ENCODE data around the gene ZMYND19.
"Not testable (repeated sequence)": the region's sequence is repeated elsewhere in the genome, so short reads cannot be mapped to it uniquely, and the experiment has no call there.

ZMYND19 gene

DNA sequence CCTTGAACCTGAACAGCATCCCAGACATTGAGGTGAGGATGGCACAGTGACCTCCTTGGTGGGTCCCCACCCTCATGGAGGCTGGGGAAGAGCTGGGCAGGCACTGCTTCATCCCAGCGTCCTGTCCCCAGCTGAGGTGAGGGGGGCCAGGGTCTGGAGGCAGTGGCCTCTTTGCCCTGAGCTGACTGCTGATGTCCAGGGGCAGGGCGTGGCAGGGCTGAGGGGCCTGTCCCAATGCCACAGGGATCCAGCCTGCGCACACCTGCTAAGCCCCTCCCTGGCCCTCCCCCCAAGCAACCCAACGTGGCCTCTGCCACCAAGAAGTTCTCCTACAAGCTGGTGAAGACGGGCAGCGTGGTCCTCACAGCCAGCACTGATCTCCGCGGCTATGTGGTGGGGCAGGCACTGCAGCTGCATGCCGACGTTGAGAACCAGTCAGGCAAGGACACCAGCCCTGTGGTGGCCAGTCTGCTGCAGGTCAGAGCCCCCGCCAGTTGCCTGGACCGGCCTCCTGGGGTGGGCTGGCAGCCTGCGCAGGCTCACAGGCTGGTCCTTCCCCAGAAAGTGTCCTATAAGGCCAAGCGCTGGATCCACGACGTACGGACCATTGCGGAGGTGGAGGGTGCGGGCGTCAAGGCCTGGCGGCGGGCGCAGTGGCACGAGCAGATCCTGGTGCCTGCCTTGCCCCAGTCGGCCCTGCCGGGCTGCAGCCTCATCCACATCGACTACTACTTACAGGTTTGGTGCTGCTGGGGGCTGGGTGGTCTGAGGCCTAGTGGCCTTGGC is 23.6 kb upstream of the ZMYND19 start:
- DNase-seq, result no peak

DNA sequence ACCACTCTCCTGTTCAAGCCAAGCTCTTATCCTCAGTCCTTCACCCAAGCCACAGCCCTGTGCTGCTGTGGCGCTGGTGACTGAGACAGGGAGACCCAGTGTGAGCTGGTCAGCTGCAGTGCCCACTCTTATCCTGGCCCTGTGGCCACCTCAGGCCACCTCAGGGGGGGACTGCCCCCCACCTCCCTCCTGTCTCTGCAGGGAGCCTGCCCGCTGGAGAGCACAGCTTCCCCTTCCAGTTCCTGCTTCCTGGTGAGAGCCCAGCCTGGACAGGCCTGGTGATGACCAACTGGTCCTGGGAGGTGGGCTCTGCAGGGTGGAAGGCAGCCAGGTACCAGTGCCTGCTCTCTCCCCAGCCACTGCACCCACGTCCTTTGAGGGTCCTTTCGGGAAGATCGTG is 22.9 kb upstream of the ZMYND19 start:
- DNase-seq, result no peak

DNA sequence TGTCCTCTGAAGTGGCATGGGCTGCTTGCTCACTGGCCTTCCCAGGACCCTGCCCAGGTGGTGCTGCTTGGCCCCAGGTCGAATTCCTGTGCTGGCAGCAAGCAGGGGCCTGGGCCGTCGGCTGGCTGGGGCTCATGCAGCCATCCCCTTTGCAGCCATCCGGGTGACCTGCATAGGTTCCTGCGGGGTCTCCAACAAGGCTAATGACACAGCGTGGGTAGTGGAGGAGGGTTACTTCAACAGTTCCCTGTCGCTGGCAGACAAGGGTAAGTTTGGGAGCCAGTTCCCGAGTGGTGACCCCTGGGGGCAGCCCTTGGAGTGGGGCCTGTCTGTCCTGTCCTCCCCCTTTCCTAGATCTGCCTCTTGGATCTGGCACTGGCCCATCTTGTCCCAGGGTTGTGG is 22.4 kb upstream of the ZMYND19 start:
- no peak for DNase-seq

DNA sequence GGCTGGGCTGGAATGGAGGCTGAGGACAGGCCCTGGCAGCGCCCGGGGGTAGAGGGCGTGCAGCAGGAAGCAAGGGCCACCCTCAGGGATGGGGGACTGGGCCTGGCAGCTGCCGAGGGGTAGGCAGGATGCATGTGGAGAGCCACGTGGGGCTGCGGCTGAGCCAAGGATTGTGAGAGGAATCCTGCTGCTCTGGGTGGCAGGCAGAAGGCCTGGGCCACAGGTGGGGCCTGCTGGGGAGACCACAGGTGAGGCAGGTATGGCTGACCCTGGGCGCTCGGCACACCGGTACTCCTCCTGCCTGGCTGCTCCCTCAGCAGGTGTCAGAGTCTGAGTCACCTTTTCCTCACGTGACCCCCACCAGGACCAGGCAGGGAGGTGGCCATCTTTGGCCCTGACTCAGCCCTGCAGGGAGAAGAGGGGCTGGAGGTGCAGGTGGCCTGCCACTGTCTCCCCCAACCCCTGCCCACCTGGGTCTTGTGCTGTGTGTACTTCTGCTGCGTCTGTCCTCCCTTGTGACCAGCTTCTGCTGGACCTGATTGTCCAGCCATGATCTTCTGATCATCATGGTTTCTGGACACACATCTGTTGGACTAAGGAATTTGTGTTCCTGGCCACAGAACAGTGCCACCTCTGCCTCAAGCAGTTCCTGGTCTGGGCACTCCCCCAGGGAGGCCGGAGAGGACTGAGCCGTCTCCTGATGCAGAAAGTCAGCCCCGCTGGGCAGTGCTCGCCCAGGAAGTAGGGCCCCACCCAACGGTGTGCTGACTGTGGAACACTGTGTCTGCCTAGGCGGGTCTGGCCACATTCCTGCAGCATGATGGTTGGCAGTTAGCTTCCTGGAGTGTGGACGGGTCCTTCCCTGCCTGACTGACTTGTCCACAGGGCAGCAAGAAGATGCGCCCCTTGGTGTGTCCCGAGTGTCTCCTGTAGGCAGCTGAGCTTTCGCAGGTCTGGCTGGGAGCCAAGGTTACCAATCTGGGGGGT is 21.6 kb upstream of the ZMYND19 start:
- DNase-seq, result peak; percentile 91

DNA sequence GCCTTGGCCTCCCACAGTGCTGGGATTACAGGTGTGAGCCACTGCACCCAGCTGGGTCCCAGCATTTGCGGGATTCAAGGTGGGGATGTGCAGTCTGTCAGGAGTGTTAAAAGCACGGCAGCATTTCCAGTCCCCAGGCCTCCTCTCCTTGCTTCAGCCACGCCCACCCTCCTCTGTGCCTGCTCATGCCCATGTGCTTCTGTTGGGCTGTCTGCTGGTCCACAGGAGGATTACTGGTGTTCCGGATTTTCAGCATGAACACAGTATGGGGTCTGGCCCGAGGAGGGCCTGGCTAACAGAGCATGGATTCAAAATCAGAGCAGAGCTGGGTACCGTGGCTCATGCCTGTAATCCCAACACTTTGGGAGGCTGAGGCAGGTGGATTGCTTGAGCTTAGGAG is 20.6 kb upstream of the ZMYND19 start:
- peak; percentile 55 for DNase-seq

DNA sequence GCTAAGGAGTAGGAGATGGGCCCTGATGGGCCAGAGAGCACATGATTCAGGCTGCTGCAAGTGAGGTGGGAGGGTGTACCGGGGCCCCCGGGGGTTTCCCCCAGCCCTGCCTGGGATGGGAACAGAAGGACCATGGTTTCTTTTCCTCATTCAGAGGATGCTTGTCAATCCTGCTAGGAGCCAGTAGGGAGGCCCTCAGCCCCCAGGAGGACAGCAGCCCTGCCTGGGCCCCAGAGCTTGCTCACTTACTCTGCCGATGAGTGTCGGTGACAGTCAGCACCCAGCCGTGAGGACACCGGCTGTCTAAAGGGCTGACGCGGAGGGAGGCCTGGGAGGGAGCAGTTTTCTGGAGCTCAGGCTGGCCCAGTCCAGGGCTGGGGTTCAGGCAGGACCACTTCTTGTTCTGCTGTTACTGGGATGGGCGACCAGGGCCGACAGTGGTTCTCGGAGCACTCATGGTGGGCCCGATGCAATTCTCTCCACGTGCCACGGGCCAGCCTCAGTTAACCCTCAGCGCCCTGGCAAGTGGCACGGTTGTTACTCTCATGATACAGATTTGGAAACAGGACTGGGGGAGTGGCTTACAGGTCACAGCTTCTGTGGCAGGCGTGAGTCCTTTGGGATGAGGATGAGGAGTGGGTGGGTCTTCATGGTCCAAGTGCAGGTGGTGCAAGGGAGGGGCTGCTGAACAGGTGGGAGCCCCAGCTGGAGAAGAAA is 17.0 kb upstream of the ZMYND19 start:
- DNase-seq, result no peak

DNA sequence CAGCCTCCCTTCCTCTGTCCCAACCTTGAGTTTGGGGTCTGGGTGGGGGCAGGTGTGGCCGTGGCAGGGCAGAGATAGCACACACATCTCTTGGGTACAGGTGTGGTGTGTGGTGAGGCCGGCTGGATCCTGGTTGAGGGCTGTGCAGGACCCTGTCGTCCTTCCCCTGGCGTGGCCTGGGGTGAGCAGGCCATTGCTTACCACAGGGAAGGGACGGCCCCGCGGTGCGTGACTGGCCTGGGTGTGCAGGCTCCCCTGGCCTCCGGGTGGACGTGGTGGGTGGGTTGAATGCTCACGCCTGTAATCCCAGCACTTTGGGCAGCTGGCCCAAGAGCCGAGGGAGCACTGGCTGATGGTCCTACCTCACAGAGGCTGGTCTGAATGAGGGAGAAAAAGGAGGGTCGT is 16.4 kb upstream of the ZMYND19 start:
- no peak for DNase-seq

DNA sequence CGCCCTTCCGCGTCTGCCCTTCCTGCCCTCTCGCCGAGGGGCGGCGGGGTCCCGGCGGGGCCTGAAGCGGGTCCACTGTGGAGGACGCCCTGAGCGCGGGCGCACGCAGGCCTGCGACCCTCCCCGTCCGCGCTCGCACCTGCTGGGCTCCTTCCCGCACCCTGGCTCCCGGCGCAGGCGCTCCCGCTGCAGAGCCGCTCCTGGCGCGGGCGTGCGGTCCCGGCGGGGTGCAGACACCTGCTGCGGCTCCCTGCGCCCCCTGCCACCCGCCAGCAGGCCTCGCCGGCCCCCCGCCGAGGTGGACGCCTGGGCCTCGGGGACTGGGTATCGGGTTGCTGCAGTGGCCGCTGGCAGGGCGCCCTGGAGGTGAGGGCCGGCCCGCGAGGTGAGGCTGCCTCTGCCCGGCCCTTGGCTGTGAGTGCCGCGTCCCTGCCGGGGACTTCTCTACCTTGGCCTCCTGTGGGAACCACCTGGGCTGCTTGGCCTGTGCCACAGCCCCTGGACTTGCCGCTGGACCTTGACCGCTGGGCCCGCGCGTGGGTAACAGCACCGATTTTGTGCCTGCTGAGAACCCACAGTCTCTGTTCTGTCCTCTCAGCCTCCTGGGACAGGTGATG is 15.8 kb upstream of the ZMYND19 start:
- peak; percentile 72 for DNase-seq

DNA sequence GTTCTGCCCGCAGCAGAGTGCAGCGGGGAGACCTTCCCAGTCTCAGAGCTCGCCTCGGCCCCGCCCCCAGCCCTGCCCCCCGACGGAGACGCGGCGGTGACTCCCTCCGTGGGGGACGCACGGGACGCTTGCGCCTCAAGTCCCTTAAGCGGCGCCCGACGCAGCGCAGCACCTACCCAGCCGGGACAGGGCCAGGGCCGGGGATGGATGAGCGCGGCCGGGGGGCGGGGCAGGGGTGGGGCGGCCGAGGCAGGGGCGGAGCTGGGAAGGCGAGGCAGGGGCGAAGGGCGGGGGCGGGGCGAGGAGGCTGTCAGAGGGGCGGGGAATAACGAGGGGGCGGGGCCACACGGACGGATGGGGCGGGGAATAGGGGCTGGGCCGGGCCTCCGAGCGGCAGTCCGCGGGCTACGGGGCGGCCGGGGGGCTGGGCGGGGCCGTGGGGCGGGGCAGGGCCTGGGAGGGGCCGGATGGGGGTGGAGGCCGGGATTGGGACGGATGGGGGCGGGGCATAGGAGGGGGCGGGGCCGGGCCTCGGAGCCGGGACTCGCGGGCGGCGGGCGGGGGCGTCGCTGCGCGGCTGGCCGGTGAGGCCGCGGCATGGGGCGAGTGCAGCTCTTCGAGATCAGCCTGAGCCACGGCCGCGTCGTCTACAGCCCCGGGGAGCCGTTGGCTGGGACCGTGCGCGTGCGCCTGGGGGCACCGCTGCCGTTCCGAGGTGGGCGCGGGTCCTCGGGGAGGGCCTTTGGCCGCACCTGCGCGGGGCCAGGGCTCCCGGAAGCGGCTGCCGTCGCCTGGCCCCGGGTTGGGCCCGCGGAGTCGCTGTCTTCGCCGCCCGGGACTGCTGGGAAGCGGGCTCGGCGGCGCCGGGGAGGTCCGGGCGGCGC is 15.1 kb upstream of the ZMYND19 start, which contains the start of gene ARRDC1:
Gene ARRDC1 (plus strand): TSS at position 566 of the 884 bp plus-strand sequence. CDS start 32 bp downstream, at position 598.
- DNase-seq, result peak; percentile 96

DNA sequence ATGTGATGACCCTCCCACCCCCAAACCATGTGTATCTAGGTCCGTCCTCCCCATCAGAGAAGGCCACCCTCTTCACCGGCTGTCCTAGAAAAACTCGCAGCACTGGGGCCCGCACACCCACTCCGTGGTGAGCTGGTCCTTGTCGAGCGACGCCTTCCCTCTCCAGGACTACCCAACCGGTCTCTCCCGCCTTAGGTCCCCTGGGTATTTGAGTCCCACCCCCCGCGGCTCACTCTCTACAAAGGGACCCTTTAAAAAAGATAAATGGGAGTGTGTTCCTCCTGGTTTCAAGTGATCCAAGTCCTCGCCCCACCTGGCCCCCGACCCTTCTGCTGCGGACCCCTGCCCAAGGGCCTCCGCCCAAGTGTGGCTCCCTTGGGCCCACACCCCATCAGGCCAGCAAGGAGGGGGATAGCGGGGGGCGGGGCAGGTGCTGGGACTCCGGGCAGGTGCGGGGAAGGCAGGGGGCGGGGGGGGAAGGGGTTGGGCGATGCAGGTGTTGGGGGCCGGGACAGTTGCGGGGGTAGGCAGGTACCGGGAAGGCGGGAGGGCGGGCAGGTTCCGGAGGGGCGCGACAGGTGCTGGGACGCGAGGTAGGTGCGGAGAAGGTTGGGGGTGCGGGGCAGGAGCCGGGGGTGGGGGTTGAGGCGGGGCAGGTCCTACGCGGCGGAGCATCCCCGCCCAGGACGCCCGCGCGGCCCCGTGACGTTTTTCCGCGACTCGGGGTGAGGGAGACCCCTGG is 14.2 kb upstream of the ZMYND19 start:
- DNase-seq, result no peak

DNA sequence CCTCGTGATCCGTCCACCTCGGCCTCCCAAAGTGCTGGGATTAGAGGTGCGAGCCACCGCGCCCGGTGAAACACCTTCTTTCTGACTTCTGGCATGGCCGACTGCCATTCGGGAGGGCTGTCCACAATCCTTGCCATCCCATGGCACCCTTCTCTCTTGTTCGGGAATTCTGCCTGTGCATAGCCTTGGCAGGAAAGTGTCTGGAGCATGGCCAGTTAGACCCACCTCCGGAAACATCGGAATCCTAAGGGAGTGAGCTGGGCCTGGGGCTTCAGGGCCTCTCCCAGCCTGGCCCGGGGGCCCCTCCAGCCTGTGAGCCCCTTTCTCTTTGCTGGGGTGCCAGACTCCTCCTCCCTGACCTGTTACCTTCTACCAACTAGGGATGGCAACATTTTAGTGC is 13.6 kb upstream of the ZMYND19 start:
- DNase-seq, result no peak

DNA sequence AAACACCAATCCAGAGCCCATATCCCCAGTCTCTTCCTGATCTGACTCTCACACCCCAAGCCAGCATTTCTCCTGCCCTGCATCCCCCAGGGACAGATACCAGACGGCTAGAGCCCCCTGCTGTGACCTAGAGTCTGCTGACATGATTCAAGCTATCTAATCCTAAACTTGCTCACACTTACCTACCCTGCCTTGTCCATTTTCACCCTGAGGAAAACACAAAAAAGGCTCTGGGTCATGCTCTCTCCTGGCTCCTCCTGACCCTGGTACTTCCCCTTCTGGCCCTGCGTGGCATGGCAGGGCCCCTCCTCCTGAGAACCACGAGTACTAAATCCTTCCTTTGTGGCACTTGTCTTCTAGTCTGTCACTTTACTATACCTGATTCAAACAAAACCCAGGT is 12.3 kb upstream of the ZMYND19 start:
- peak; percentile 59 for DNase-seq

DNA sequence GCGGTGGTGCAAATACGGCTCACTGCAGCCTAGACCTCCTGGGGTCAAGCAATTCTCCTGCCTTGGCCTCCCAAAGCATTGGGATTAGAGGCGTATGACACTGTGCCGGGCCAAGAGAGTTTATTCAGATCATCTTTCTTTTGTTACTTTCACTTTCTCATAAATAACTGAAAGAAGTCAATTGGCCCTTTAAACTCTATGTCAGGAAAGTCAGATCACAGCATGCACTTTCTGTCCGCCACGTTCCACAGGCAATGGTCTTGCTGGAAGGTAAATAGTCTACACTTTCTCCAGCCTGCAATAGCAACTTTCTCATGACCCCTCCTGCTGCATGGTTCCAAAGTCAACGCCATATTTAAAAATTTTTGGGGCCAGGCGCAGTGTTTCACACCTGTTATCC is 8.6 kb upstream of the ZMYND19 start:
- DNase-seq, result no peak

DNA sequence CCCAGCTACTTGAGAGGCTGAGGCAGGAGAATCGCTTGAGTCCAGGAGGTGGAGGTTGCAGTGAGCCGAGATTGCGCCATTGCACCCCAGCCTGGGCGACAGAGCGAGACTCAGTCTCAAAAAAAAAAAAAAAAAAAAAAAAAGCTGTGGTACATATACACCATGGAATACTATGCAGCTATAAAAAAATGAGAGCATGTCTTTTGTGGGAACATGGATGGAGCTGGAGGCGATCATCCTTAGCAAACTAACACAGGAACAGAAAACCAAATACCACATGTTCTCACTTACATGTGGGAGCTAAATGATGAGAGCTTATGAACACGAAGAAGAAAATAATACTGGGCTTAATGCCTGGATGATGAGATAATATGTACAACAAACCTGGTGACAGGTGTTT is 6.3 kb upstream of the ZMYND19 start:
- not testable (repeated sequence) for DNase-seq

DNA sequence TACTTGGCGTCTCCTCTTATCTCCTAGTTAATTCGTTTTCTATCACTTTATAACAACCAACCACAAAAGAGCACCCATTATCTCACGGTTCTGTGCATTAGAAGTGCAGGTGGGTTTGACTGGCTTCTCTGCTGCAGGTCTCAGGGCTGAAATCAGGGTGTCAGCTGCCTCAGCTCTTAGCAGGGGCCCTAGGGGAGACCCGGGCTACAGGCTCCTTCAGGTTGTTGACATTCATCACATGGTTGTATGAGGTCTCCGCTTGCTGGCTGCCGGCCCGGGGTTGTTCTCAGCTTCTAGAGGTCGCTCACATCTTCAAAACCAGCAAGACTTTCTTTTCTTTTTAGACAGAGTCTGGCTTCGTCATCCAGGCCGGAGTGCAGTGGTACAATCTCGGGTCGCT is 2.9 kb upstream of the ZMYND19 start:
- DNase-seq, result no peak

DNA sequence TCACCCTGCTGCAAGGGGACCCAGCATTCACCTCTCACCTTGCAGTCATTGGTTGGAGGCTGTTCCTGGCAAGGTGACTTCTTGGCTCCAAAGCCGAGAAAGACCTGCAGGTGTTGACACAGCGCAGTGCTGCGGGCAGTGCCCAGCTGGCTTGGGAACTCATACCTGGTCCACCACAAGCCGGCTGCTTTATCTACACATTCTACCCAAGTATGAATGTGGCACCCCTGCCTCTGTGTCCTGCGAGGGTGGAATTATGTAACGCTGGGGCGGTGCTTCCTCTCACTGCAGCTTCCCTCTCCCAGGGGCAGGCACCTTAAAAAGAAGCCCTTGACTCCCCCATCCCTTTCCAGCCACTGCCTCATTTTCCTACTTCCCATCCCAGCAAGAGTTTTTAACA is 2.5 kb upstream of the ZMYND19 start:
- DNase-seq, result no peak

DNA sequence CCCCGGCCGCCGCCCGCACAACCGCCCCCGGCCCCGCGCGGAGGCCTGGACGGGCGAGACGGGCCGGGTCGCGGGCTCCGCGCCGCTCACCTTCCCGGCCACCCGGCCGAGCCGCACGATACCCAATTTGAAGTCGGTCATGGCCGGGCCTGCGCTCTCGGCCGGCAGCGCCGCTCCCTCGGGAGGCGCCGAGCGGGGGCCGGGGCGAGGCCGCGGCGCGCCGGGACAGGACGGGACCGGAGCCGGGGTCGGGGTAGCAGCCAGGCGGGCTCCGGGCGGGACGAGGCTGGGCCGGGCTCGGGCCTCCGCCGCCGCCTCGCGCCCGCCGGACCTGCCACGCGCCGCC is 216 bp downstream of the ZMYND19 start:
- no peak for DNase-seq

DNA sequence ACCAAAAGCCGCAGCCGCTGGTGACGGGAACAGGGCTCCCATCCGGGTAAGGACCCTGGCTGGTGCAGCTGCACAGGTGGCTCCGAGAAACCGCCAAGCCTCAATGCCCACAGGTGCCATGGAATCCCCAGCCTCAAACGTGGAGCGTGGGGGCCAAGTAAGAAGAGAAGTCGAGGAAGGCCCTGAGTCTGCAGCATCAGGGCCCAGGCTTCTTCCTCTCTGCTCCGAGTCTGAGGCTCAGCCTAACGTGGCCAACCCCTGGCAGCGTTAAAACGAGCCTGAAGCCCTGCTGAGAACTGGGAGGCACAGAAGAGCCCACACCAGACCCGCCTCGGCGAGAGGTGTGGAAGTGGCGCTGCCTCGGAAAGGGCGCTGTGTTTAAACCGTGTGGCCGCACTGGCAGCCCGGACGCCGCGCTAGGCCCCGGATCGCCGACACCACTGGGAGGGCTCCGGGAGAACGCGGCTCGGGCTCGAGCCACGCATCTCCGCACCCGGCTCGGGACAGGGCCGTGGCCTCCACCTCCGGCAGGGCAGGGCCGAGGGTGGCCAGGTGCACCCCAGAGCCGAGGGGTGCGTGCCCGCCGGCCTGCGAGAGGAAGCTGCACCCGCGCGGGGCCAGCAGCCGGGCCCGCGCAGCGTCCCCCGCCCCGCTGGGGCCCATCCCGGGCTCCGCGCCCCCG is 730 bp downstream of the ZMYND19 start:
- DNase-seq, result peak; percentile 46

DNA sequence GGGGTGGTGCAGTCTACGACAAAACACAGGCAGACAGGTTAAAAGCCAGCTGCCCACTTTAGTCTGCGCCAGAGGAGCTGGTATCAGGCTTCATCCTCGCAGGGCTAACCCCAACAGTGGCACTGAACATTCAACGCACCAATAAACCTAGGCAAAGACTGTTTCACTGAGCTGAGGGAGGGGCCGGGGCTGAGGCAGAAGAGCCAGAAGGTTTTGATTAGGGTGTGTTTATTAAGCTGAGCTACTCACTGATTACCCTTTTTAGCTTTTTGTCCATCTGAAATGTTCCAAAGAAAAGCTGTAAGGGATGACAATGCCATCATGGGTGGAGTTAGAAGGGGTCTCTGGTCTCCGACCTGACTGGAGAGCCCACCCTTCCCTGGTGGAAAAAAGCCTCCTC is 1.4 kb downstream of the ZMYND19 start:
- no peak for DNase-seq

DNA sequence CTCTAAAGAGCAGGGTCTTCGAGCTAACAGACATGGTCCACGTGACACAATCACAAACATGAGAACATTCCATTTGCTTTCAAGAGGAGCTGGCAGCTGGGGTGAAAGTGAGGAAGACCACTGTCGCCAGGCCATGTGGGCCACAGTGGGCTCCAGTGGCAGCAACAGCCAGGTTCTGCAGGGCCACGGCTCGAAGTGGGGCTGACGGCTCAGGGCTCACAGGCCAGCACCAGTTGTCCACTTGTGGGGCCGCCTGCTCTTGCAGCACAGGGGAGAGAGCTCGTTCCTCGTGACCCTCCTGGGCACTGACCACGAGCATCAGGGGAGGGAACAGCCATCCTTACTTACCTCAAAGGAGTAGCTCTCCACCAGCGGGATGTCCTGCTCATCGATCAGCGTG is 2.0 kb downstream of the ZMYND19 start:
- no peak for DNase-seq
